Measurements from ENCODE around the gene STYXL2. TPM values are rescaled to one million over a fixed set of nuclear protein-coding genes. Genes with fewer than 3 reads are reported as not detected.

STYXL2 gene
- total RNA-seq, 3 donors from 2014 or later: not detected

DNA sequence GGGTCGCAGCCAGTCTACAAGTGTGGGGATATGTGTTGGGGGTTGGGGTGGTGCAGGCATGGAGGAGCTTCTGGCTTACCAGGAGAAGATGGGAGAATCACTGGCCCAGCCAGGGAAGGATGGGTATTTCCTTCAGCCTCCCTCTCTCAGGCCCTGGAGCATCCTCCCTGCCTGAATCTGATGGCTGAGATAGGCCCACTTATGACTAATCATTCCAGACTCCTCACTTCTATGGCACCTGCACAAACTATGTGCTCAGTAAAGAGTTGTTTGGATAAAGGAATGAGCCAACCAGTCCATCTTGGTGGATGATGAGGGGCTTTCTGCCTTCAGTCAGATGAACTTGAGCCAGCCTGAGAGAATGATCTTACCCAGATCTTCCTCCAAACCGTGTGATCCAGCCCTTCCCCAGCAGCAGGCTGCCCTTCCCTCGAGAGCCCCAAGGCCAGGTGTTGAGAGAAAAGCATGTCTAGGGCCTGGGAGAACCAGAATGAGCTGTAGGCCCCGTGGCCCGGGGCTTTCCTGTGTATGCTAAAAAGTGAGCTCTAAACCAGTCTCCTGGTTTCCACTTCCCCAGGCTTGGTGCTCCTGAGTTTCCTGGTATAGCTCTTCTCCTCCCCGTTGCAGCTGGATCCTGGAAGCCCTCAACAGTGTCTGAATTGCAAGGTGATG, 5.0 kb upstream of the STYXL2 start:
- DNase-seq: no peak

DNA sequence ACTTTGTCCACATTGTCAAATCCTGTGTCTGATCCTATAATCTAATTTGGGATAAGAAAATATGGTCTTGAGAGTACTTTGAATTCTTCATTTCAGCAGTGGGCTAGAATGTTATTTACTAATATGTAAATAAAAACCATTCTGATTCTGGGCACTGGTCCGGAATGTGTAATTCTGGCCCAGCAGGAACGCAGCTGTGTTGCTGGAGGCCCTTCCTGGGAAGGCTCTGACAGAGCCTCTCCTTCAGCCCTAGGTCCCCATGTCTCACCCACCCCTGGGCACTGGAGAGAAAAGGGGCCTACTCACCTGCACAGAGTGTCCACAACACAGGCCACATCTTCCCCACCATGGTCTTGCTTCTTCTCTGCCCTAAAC, 3.9 kb upstream of the STYXL2 start:
- ATAC-seq (no peak), DNase-seq (no peak)
- Mint-ChIP-seq H3K9me3 (no peaks in the 10 kb centered on the region), H3K27me3 (ENCODE audit: low read depth) (no peaks in the 10 kb centered on the region), H3K4me1 (ENCODE audit: low read depth) (peaks cover 53% of the 10 kb centered on the region), H3K36me3 (ENCODE audit: insufficient read depth) (no peaks in the 10 kb centered on the region), H3K4me3 (peak overlapping the region; percentile 69)

More for the DNA sequence above, 5.0 kb upstream of the STYXL2 start:
- H3K4me1 Mint-ChIP-seq (ENCODE audit: low read depth): peaks cover 53% of the 10 kb centered on the region
- H3K27me3 Mint-ChIP-seq (ENCODE audit: low read depth): no peaks in the 10 kb centered on the region
- no peak for ATAC-seq
- H3K9me3 Mint-ChIP-seq: no peaks in the 10 kb centered on the region
- no peaks in the 10 kb centered on the region for H3K36me3 Mint-ChIP-seq (ENCODE audit: insufficient read depth)
- peak overlapping the region; percentile 1 for H3K4me3 Mint-ChIP-seq

DNA sequence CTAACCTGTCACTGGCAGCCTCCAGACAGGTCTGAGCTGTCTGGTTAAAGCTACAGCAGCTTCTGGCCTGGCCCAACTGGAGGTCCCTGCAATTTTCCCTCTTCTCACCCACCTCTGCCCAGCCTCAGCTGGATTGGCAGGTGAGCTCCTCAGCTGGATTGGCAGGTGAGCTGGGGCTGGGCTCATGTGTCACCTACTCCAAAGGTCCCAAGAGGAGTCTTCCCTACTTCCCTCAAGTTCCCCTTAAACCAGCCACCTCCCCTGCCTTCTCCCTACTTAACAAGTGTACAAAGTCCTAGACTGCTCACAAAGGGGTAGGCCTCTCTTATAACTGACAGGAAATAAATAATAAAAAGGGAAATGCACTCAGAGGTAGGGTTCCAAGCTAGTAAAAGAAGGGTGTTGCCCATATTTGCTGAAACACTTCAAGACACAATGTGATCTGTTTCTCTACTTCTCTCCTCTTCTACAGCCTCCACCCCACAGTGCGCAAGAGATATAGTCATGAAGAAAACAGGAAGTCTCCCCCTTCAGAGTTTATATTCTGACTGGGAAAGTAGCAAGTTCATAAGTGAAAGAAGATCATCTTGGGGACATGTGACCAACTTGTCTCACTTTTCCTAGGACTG, 3.4 kb upstream of the STYXL2 start, which contains the start of gene GPA33:
GPA33 (minus strand) TSS at position 64 of the 629 bp plus-strand sequence. CDS start 90 bp downstream, outside the sequence.
- Mint-ChIP-seq H3K4me3 (peak within 1 kb of the TSS; percentile 69), H3K4me1 (ENCODE audit: low read depth) (peaks cover 55% of the 10 kb centered on the region), H3K9me3 (no peaks in the 10 kb centered on the region), H3K27me3 (ENCODE audit: low read depth) (no peaks in the 10 kb centered on the region), H3K36me3 (ENCODE audit: insufficient read depth) (no peaks in the 10 kb centered on the region)
- ATAC-seq (peak; percentile 86 to 87), DNase-seq (no peak)

DNA sequence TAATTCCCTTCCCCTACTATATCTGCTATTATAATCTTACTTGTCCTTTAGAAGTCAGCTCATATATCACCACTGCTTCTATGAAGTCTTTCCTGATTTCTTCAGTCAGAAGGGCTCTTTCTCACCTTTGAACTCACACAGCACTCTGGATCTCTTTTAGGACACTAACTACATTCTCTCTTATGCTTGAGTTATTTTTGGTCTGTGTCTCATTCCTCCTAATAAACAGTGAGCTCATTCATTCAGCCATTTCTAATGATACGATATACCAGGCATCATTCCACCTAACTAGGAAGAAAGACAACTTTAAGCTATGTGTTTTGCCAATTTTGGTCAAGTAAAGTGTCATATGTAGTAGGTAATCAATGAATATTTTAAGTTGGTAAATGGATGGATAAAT, 1.2 kb upstream of the STYXL2 start:
- peaks cover 1% of the 10 kb centered on the region for H3K36me3 Mint-ChIP-seq (ENCODE audit: insufficient read depth)
- H3K9me3 Mint-ChIP-seq: no peaks in the 10 kb centered on the region
- DNase-seq: no peak
- no peaks in the 10 kb centered on the region for H3K27me3 Mint-ChIP-seq (ENCODE audit: low read depth)
- peaks cover 43% of the 10 kb centered on the region for H3K4me1 Mint-ChIP-seq (ENCODE audit: low read depth)
- no peak for ATAC-seq
- H3K4me3 Mint-ChIP-seq: no peak overlapping the region

DNA sequence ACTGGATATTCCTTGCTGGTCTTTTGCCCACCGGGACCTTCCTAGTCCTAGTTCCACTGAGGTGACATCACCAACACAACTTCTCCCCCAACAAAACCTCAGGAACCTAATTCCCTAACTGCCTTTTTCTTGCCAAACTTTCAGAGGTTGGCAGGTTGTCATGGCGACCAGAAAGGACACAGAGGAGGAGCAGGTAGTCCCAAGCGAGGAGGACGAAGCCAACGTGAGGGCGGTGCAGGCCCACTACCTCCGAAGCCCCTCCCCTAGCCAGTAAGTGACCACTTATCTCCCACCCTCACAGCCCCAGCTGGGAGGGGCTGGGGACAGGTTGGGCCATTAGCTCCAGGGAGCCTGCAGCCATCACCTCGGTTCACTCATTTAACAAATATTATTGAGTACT, 815 bp downstream of the STYXL2 start:
- Mint-ChIP-seq H3K9me3 (no peaks in the 10 kb centered on the region), H3K27me3 (ENCODE audit: low read depth) (no peaks in the 10 kb centered on the region), H3K4me1 (ENCODE audit: low read depth) (peaks cover 23% of the 10 kb centered on the region), H3K36me3 (ENCODE audit: insufficient read depth) (peaks cover 1% of the 10 kb centered on the region), H3K4me3 (no peak overlapping the region)
- ATAC-seq (no peak), DNase-seq (no peak)

DNA sequence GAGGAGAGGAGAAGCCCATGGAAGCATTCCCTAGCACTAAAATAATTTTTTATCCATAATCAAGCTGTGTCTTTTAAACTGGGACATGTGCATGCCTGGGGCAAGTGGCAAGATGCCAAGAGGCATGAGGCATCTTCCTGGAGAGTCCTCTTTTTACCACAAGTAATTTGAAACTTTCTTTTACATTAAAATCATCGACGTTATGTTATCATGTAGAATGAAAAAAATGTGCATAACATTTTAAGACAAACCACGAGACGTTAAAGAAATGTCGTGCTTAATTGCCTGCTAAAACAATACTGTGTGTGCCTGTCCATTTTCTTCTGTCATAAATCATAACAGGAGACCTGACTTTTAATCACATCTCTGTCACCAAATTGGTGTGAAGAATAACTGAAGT, 1.5 kb downstream of the STYXL2 start:
- peaks cover 1% of the 10 kb centered on the region for H3K36me3 Mint-ChIP-seq (ENCODE audit: insufficient read depth)
- ATAC-seq: no peak
- peaks cover 16% of the 10 kb centered on the region for H3K4me1 Mint-ChIP-seq (ENCODE audit: low read depth)
- no peak for DNase-seq
- H3K4me3 Mint-ChIP-seq: no peak overlapping the region
- H3K27me3 Mint-ChIP-seq (ENCODE audit: low read depth): no peaks in the 10 kb centered on the region
- H3K9me3 Mint-ChIP-seq: no peaks in the 10 kb centered on the region

DNA sequence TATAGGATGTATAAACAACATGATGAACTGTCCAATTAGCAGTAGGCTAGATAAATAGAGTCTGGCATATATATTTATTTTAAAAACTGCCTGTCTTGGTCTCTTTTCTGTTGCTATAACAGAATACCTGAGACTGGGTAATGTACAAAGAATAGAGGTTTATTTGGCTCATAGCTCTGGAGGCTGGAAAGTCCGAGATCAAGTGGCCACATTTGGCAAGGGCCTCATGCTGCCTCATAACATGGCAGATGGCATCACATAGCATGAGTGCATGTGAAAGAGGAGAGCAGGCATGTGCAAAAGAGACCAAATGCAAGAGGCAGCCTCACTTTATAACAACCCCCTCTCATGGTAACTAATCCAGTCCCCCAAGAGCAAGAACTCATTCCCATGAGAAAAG, 6.0 kb downstream of the STYXL2 start:
- DNase-seq: no peak
- Mint-ChIP-seq H3K36me3 (ENCODE audit: insufficient read depth) (peaks cover 1% of the 10 kb centered on the region), H3K27me3 (ENCODE audit: low read depth) (no peaks in the 10 kb centered on the region), H3K9me3 (no peaks in the 10 kb centered on the region), H3K4me1 (ENCODE audit: low read depth) (peaks cover 22% of the 10 kb centered on the region), H3K4me3 (no peak overlapping the region)
- ATAC-seq: no peak

DNA sequence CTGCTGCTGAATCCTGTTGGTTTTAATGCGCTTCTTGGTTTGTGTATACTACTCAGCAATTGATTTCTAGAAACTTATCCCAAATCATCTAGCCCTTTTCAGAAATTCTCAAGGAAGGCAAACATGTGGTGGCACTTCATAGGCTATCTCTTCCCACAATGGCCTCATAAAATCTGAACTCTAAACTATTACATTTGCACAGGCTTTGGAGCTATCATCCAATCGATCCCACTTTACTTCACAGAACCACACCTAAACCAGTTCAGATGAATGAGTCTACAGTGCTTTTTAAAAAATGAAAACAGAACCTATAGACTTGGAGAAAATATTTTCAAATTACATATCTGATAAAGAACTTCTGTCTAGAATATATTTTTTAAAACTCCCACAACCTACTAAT, 6.9 kb downstream of the STYXL2 start:
- no peak for DNase-seq
- ATAC-seq: no peak
- Mint-ChIP-seq H3K4me1 (ENCODE audit: low read depth) (peaks cover 27% of the 10 kb centered on the region), H3K27me3 (ENCODE audit: low read depth) (no peaks in the 10 kb centered on the region), H3K9me3 (no peaks in the 10 kb centered on the region), H3K36me3 (ENCODE audit: insufficient read depth) (peaks cover 1% of the 10 kb centered on the region), H3K4me3 (no peak overlapping the region)

DNA sequence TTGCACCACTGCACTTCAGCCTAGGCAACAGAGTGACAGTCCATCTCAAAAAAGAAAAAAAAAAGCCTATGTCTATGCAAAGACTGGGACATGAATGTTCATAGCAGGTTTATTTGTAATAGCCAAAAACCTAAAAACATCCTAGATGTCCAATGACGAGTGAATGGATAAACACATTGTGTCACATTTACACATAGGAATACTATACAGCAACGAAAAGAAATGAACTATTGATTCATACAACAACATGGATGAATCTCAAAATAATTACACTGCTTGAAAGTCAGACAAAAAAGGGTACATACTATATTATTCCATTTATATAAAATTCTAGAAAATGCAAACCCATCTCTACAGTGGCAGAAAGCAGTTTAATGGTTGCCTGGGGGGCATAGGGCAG, 7.9 kb downstream of the STYXL2 start:
- DNase-seq: no peak
- Mint-ChIP-seq H3K4me1 (ENCODE audit: low read depth) (peaks cover 29% of the 10 kb centered on the region), H3K27me3 (ENCODE audit: low read depth) (no peaks in the 10 kb centered on the region), H3K36me3 (ENCODE audit: insufficient read depth) (peaks cover 1% of the 10 kb centered on the region), H3K4me3 (no peak overlapping the region), H3K9me3 (no peaks in the 10 kb centered on the region)
- ATAC-seq: no peak

DNA sequence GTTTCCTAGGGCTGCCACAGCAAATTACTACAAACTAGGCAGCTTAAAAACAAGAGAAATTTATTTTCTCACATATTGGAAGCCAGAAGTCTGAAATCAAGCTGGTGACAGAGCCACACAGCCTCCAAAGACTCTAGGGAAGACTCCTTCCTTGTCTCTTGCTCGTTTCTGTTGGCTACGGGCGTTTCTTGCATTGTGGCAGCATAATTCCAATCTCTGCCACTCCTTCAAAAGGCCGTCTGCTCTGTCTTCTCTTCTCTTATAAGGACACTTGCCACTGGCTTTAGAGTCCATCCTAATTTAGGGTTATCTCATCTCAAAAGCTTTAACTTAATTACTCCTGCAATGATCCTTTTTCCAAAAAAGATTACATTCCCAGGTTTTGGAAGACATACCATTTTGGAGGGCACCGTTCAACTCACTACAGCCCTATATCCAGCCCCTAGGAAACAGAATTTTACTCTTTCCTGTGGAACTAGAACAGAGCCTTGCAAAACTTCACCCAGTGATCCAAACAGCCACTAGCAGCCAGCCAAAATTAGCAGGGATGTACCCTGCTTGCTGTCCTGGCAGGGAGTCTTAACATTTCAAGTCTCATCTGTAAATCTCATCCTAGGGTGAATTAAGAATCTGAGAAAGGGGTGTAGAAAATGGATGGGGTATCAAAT, 9.2 kb downstream of the STYXL2 start:
- Mint-ChIP-seq H3K4me3 (no peak overlapping the region), H3K27me3 (ENCODE audit: low read depth) (no peaks in the 10 kb centered on the region), H3K4me1 (ENCODE audit: low read depth) (peaks cover 35% of the 10 kb centered on the region), H3K36me3 (ENCODE audit: insufficient read depth) (no peaks in the 10 kb centered on the region), H3K9me3 (no peaks in the 10 kb centered on the region)
- no peak for DNase-seq
- ATAC-seq: no peak

DNA sequence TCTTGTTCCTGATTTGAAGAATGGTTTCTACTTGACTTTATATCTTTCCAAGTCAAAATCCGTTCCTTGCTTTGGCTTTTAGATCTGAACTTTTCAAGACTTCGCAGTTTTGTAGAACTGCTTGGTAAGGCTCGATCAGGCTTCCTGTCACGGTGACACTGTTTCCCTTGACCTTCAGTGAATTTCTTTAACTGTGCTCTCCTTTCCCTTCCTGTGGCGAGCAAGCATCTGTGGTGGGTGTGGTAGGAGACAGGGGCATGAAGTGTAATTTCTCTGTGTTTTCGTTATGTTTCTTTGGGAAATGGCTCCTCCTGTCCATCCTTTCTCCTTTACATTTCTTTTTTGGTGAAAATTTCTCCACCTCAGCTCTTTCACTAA, 10.4 kb downstream of the STYXL2 start:
- ATAC-seq: no peak
- no peak for DNase-seq
- H3K27me3 Mint-ChIP-seq (ENCODE audit: low read depth): no peaks in the 10 kb centered on the region
- H3K4me3 Mint-ChIP-seq: no peak overlapping the region
- H3K36me3 Mint-ChIP-seq (ENCODE audit: insufficient read depth): no peaks in the 10 kb centered on the region
- peaks cover 44% of the 10 kb centered on the region for H3K4me1 Mint-ChIP-seq (ENCODE audit: low read depth)
- no peaks in the 10 kb centered on the region for H3K9me3 Mint-ChIP-seq

DNA sequence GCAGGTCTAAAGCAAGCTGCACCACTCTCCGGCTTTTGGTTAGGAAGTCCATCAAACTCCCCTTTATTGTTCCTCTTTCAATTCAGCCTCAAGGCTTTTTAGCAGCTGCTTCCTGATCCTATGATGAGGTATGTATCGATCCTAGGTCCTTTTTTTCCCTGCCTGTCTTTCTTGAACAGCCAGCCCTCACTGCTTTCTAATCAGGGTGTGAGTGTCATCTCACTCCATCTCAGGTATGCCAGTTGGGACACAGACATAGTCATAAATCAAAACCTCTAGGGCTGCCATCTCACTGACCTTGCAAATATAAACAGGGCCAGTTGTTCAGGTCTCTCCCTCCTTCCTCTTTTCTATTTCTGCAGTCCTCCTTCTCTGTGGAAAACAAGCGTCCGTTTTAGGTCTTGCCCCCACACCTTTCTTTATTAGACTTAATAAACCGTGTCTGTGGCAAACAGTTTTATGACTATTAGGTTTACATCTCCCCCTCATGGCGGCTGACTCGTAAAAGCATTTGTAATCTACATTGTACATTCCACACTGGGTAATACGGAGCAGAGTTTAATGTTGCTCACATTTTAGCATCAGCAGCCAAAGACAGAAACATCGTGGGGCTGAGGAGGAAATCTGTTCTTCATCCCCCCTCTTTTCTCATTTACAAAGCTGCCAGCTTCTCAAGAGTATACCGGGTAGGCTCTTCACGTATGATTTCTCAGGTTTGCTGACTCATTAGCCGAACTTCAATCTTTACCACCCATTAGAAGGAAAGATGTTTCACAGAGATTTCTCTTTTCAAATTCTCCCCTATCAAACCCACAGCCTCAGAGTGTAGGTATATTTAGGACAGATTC, 11.6 kb downstream of the STYXL2 start:
- Mint-ChIP-seq H3K9me3 (peaks cover 5% of the 10 kb centered on the region), H3K27me3 (ENCODE audit: low read depth) (no peaks in the 10 kb centered on the region), H3K36me3 (ENCODE audit: insufficient read depth) (no peaks in the 10 kb centered on the region), H3K4me1 (ENCODE audit: low read depth) (peaks cover 57% of the 10 kb centered on the region), H3K4me3 (no peak overlapping the region)
- DNase-seq: no peak
- ATAC-seq: no peak

DNA sequence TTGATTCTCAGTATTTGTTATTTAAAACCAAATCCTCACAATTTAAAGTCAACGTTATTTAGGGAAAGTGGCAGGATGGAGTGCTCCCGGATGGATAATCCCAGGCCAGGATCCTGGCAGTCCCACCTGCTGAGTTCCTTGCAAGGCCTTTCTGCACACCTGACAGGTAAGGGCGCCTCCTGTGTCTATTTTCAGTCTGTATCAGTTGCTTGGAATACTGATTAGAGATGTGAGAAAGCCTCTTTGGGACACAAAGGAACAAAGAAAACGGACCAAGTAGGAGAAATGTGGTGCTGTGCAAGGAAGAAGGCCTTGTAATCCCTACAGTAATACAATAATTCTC, 12.2 kb downstream of the STYXL2 start:
- Mint-ChIP-seq H3K36me3 (ENCODE audit: insufficient read depth) (no peaks in the 10 kb centered on the region), H3K4me1 (ENCODE audit: low read depth) (peaks cover 63% of the 10 kb centered on the region), H3K27me3 (ENCODE audit: low read depth) (no peaks in the 10 kb centered on the region), H3K9me3 (peaks cover 5% of the 10 kb centered on the region), H3K4me3 (no peak overlapping the region)
- no peak for ATAC-seq
- no peak for DNase-seq

DNA sequence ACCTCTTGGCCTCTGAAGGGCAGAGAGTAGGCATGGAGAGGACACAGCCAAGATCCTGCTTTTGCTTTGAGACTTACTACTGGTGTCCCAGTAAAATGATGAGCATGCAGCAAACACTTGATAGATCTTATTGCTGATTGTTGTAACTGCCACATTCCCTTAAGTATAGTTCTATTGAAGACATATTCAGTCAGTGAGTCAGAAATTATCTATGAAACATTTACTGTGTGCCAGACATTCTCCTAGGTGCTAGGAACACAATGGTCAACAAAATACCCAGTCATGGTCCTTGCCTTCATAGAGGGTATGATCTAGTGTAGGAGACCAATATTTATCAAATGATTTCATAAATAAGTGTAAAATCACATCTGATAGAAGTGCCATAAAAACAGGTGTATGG, 13.6 kb downstream of the STYXL2 start:
- Mint-ChIP-seq H3K9me3 (peaks cover 5% of the 10 kb centered on the region), H3K4me1 (ENCODE audit: low read depth) (peaks cover 64% of the 10 kb centered on the region), H3K27me3 (ENCODE audit: low read depth) (no peaks in the 10 kb centered on the region), H3K4me3 (no peak overlapping the region), H3K36me3 (ENCODE audit: insufficient read depth) (no peaks in the 10 kb centered on the region)
- DNase-seq (no peak), ATAC-seq (no peak)
